Measurements from ENCODE around the gene TMEM175. TPM values are rescaled to one million over a fixed set of nuclear protein-coding genes. Genes with fewer than 3 reads are reported as not detected.

Gene TMEM175
- total RNA-seq, 1 donor from 2014 or later = 24.5 TPM

GRCh38 chr4:955161-955921, 23.1 kb downstream of the TMEM175 start:
- ATAC-seq (ENCODE audit: low read depth) (no peak), DNase-seq (no peak)
- intact Hi-C loops (cut with micrococcal nuclease) = no loop called here
- no peak for TF ChIP-seq CTCF (IDR thresholded peaks at IDR 0.05)
- ChIA-PET CTCF (no interaction called here), POLR2A (no interaction called here)
- Mint-ChIP-seq H3K36me3 (ENCODE audit: low read depth) (peaks cover 61% of the 10 kb centered on the region), H3K4me1 (no peaks in the 10 kb centered on the region), H3K27ac (no peak overlapping the region), H3K9me3 (no peaks in the 10 kb centered on the region), H3K4me3 (no peak overlapping the region), H3K27me3 (no peaks in the 10 kb centered on the region)

GRCh38 chr4:955931-956381, 23.7 kb downstream of the TMEM175 start:
- TF ChIP-seq CTCF (IDR thresholded peaks at IDR 0.05) = no peak
- Mint-ChIP-seq H3K27me3 (no peaks in the 10 kb centered on the region), H3K9me3 (no peaks in the 10 kb centered on the region), H3K36me3 (ENCODE audit: low read depth) (peaks cover 61% of the 10 kb centered on the region), H3K4me1 (no peaks in the 10 kb centered on the region), H3K27ac (no peak overlapping the region), H3K4me3 (no peak overlapping the region)
- ChIA-PET CTCF (no interaction called here), POLR2A (no interaction called here)
- intact Hi-C loops (cut with micrococcal nuclease) = no loop called here
- no peak for ATAC-seq (ENCODE audit: low read depth)
- DNase-seq = no peak

- intact Hi-C loops (cut with micrococcal nuclease) = no loop called here
- no peak for ATAC-seq (ENCODE audit: low read depth)
- Mint-ChIP-seq H3K4me1 (no peaks in the 10 kb centered on the region), H3K36me3 (ENCODE audit: low read depth) (peaks cover 61% of the 10 kb centered on the region), H3K9me3 (no peaks in the 10 kb centered on the region), H3K27ac (no peak overlapping the region), H3K27me3 (no peaks in the 10 kb centered on the region), H3K4me3 (no peak overlapping the region)
- TF ChIP-seq CTCF (IDR thresholded peaks at IDR 0.05) = no peak
- ChIA-PET CTCF (no interaction called here), POLR2A (no interaction called here)
- DNase-seq = no peak
These were observed 24.4 kb downstream of the TMEM175 start for GRCh38 chr4:956531-957230.

- no peak for TF ChIP-seq CTCF (IDR thresholded peaks at IDR 0.05)
- Mint-ChIP-seq H3K27ac (no peak overlapping the region), H3K27me3 (no peaks in the 10 kb centered on the region), H3K4me3 (no peak overlapping the region), H3K9me3 (no peaks in the 10 kb centered on the region), H3K36me3 (ENCODE audit: low read depth) (peaks cover 62% of the 10 kb centered on the region), H3K4me1 (peaks cover 2% of the 10 kb centered on the region)
- ATAC-seq (ENCODE audit: low read depth) (no peak), DNase-seq (no peak)
- intact Hi-C loops (cut with micrococcal nuclease) = no loop called here
- POLR2A ChIA-PET = no interaction called here
- CTCF ChIA-PET = no interaction called here
These were observed 24.9 kb downstream of the TMEM175 start for GRCh38 chr4:957231-957580.

- Mint-ChIP-seq H3K4me3 (no peak overlapping the region), H3K27me3 (no peaks in the 10 kb centered on the region), H3K36me3 (ENCODE audit: low read depth) (peaks cover 61% of the 10 kb centered on the region), H3K9me3 (no peaks in the 10 kb centered on the region), H3K4me1 (peaks cover 2% of the 10 kb centered on the region), H3K27ac (no peak overlapping the region)
- DNase-seq (no peak), ATAC-seq (ENCODE audit: low read depth) (no peak)
- no peak for TF ChIP-seq CTCF (IDR thresholded peaks at IDR 0.05)
- ChIA-PET POLR2A (no interaction called here), CTCF (no interaction called here)
- intact Hi-C loops (cut with micrococcal nuclease) = no loop called here
These were observed 25.5 kb downstream of the TMEM175 start for GRCh38 chr4:957581-958313.

Data from activated B cell treated with CpG ODN at 0.5 μM for 24 hours (primary cell).